RCC 7860 (cell line): ENCODE data around the gene ADSS1.

Experiments
- DNase-seq: peaks from one replicate; pipeline ENCODE4 v3.0.0-alpha.2; 2015; ENCODE audit warnings: low spot score
- FAIRE-seq: peaks from 2 replicates; lab custom pipeline; 2012; peaks lifted over from hg19 to GRCh38; lab: Jason Lieb, UNC

Gene ADSS1

DNA sequence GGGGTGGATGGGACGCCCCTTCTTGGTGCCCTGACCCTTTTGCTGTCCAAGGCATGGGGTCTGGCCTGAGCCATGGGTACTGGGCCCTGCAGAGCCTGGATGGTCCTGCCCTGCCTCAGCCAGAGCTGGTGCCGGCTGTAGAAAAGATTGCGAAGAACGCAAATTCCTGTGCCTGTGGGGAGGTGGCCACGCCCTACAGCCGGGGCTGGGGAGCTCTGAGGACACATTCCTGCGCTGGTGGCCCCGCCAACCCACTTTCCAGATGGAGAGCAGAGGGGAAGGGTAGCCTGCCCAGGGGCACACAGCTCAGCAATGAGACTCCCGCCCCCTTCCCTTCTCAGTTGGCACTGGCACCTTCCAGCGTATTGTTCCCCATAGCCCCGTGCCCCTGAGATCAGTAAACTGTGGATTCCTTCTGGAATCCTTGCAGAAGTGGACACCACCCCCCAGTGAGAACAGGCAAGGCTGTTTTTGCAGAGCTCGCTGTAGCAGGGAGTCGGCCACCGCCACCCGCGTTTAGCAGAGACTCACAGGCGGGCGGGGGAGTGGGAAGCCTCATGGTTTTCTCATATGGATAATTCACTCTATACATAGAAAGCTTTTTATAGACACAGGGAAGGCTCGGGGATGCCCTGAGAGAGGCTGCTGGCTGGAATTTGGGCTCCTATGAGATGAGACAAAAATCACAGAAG lies 26.0 kb upstream of the ADSS1 start:
- DNase-seq (no peak), FAIRE-seq (no peak)

DNA sequence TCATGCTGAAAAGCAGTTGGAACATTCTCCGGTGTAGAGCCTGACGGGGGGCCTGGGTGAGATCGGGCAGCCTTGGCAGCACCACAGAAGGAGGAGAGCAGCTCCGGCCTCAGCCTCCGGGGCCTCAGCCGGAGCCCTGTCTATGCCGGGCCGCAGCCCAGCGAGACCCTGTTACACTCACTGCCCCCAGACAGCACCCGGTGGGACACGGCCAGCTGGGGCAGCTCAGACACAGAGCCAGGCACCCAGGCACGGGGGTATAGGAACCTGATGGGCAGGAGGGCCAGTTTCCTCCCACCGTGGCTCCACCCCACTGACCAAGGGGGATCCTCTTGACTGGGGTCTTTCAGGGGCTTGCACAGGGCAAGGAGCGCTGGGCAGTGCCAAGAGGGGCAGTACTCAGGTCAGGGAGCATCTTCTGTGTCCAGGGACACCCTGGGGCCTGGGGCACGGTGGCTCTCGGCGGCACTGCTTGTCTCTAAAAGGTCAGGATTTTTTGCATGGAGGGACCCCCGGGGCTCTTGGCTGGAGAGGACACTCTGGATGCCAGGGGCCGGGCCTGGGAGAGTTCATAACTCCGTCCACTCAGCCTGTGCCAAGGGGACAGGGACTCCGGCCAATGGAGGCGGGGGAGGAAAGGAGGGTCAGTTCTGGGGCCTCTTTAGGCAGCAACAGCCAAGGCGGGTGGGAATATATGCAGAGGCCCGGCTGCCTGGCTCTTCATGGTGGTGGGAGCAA lies 25.2 kb upstream of the ADSS1 start:
- FAIRE-seq (no peak), DNase-seq (no peak)

DNA sequence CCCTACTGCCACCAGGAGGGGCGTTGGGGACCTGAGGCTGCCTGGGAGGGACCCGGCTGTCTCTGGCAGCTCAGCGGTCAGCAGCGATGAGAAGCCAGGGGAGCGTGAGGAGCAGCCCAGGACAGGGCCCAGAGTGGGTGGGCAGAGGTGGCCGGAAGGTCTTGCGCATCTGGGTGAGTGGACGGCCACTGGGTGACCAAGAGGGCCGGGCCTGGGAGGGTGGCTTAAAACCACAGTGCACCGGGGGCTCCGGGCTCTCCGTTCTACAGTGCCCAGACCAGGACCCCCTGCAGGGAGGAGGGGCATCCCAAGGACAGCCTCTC lies 24.6 kb upstream of the ADSS1 start:
- FAIRE-seq (no peak), DNase-seq (no peak)

DNA sequence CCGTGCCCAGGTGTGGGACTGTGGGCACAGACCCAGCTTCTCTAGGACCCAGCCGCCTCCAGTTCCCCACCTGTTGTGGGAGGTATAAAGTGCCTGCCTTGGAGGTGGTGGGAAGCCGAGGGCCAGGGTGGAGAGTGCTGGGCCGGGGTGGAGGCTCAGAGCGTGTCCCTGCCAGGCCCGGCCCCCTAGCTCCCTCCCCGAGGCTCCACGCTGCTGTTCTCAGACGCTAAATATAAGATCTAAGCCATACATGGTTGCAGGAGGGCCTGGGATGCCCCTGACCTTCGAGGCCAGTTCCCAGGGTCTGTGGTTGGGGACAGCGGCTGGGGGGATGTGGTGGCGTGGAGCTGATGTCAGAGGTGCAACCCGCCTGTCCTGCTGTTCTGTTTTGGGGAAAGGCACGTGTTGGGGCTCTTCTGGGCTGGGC lies 23.8 kb upstream of the ADSS1 start:
- no peak for DNase-seq

DNA sequence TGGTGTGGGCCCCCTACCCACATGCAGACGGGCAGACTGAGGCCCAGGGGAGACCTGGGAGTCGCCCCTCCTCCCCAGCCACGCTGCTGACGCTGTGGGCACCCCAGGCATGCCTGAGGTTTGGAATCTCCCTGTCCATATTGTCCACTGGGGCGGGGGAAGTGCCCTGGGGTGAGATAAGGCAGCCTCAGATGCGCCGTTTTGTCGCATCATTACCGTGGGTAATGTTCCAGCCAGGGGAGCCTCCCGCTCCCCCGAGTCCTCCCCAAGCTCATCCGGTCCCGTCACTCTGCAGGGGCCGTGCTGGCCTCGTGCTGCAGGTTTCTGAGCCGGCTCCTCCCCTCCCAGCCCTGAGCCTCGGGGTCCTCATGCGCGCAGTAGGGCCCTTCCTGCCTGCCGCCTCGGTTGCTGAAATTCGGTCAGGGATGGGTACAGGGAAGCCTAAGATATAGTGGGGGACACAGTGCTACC lies 23.2 kb upstream of the ADSS1 start:
- no peak for DNase-seq
- no peak for FAIRE-seq

More for the DNA sequence above, 23.8 kb upstream of the ADSS1 start:
- FAIRE-seq: no peak

DNA sequence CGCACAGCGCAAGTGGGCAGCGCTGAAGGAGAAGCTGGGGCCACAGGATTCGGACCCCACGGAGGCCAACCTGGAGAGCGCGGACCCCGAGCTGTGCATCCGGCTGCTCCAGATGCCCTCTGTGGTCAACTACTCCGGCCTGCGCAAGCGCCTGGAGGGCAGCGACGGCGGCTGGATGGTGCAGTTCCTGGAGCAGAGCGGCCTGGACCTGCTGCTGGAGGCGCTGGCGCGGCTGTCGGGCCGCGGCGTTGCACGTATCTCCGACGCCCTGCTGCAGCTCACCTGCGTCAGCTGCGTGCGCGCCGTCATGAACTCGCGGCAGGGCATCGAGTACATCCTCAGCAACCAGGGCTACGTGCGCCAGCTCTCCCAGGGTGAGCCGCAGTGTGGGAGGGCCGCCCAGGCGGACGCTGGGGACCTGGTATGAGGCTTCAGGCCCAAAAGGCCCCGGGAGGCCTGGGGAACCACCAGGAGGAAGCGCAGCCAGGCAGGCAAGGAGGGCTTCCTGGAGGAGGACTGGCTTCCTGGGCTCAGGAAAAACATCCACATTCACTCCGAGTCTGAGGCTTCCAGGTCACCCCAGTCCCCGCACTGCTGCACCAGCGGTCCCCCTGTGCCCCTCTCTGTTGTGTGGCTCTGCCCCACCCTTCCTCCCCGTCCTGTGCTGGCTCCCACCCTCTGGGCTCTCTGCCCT lies 22.5 kb upstream of the ADSS1 start:
- FAIRE-seq: no peak
- DNase-seq: no peak

DNA sequence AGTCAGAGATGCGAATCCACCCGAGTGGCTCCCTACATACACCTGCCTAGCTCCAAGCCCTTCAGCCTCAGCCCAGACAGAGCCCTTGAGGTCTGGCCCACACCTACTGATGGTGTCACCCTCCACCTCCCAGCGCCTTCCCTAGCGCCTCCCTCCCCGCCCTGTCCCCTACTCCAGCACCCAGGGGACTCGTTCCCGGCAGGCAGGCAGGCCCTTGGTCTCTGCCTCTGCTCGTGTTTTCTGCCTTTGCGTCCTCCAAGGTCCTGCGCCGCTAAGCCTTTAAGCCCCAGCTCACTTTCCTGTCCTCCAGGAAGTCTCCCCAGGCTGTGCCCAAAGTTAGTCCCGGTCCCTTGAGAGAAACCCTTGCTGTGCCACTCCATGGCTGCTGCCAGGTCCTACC lies 21.9 kb upstream of the ADSS1 start:
- DNase-seq: no peak

DNA sequence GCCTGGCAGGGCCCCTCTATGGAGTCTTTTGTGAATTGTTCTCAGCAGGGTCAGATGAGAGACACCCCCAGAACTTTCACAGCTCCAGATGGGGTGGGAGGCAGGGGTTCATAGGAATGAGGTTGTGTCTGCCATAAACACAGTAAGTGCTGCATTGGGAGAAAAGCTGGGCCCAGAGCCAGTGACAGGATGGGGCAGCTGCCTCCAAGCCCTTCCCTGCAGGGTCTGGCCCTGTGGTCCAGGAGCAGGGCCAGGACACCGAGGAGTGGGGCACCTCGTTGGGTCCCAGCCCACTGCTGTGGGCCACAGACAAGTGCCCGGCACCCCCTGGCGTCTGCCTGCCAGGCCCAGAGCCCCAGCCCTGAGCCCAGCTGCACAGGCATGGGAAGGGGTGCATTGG lies 21.4 kb upstream of the ADSS1 start:
- FAIRE-seq: no peak
- DNase-seq: no peak

More for the DNA sequence above, 21.9 kb upstream of the ADSS1 start:
- FAIRE-seq: no peak

DNA sequence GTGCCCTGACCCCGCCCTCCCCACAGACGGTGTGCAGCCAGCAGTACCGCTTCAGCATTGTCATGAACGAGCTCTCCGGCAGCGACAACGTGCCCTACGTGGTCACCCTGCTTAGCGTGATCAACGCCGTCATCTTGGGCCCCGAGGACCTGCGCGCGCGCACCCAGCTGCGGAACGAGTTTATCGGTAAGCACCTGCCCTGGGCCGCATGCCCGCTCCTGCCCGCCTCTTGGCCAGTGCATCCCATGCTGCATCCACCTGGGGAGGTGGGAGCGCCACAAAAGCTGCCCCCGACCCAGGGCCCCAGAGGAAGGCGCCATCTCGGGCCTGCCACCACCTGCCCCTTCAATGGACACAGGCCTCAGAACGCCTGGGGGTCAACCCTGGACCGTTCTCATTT lies 20.8 kb upstream of the ADSS1 start:
- DNase-seq (no peak), FAIRE-seq (no peak)

DNA sequence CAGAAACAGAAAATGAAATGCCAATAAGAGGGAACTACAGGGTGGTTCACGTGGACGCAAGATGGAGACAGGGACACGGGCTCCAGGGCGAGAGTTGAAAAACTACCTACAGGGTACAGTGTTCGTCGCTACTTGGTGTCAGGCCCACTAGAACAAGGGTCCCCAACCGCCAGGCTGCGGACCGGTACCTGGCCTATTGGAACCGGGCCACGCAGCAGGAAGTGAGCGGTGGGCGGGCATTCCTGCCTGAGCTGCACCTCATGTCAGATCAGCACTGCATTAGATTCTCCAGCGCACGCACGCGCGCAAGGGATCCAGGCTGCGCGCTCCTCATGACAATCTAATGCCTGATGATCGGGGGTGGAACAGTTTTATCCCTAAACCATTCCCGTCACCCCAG lies 19.8 kb upstream of the ADSS1 start:
- FAIRE-seq: no peak

DNA sequence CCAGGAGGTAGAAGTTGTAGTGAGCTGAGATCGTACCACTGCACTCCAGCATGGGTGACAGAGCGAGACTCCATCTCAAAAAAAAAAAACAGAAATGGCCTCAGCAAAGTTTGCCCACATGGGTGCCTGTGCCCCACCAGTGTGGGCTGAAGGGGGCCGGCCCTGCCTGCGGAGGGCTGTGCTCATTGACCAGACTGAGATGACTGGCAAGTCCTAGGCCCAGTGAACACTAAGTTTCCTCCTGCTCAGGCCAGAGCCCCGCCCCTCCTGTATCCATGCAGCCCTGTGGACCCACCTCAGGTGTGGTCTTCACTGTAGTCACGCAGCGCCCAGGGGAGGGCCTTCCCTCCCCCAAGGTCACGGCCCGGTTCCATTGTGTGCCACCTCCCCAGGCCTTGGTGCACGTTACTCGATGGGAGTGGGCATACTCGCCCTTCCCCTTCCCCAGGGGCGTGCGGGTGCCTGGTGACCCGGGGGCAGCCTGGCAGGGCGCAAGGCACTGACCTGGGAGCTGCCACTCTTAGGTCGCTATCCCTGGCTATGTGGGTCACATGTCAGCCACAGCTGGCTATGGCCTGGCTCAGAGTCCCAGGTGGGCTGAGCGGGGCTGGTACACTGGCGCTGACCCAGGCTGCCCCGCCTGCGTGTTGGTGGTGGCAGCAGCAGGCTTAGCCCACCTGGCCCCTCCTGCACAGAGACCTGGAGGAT lies 18.5 kb upstream of the ADSS1 start:
- no peak for DNase-seq
- no peak for FAIRE-seq

More for the DNA sequence above, 19.8 kb upstream of the ADSS1 start:
- DNase-seq: no peak

DNA sequence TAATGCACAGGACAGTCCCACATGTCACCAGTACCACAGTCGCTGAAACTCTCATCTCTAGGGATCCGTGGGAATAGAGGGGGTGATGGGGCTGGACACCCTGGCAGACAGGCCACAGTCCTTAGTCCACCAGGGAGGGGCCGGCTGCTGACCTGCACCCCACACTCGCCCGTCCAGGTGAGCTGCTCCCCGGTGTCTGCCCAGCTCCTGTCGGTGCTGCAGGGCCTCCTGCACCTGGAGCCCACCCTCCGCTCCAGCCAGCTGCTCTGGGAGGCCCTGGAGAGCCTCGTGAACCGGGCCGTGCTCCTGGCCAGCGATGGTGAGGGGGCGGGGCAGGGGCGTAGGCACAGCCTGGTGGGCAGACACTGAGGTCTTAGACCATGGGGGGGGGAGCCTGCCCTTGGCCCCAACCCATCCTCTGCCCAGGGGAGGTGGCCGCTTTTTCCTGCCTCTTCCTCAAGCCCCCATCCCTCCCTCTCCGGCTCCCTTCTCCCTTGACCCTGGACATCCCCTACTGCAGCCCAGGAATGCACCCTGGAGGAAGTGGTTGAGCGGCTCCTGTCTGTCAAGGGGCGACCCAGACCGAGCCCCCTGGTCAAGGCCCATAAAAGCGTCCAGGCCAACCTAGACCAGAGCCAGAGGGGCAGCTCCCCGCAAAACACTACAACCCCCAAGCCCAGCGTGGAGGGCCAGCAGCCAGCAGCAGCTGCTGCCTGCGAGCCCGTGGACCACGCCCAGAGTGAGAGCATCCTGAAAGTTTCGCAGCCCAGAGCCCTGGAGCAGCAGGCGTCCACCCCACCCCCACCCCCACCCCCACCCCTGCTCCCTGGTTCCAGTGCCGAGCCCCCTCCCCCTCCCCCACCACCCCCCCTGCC lies 17.1 kb upstream of the ADSS1 start:
- no peak for FAIRE-seq
- DNase-seq: no peak

DNA sequence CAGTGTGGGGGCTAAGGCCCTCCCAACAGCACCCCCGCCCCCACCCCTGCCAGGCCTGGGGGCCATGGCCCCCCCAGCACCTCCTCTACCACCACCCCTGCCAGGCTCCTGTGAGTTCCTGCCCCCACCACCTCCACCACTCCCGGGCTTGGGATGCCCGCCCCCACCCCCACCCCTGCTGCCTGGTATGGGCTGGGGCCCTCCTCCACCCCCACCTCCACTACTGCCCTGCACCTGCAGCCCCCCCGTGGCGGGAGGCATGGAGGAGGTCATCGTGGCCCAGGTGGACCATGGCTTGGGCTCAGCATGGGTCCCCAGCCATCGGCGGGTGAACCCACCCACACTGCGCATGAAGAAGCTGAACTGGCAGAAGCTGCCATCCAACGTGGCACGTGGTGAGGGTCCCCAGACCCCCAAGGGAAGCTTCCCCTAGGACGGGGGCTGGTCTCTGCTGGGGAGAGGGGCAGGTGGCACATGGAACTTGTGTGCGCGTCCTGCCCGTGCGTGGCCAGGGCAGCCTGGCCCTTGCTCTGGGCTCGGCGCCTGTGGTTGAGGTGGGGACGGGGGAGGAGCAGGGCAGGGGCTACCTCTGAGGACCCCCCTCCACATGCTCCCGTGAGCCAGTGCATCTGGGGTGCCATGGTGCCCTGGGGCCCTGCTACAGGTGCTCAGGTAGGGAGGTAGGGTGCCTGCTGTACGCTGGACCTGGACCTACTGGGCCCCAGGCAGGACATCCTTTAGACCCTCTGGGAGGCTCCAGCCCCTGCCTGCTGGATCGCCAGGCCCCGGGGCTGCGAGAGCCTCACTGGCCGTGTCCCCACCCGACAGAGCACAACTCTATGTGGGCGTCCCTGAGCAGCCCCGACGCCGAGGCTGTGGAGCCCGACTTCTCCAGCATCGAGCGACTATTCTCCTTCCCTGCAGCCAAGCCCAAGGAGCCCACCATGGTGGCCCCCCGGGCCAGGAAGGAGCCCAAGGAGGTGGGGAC lies 16.1 kb upstream of the ADSS1 start:
- DNase-seq (no peak), FAIRE-seq (no peak)

DNA sequence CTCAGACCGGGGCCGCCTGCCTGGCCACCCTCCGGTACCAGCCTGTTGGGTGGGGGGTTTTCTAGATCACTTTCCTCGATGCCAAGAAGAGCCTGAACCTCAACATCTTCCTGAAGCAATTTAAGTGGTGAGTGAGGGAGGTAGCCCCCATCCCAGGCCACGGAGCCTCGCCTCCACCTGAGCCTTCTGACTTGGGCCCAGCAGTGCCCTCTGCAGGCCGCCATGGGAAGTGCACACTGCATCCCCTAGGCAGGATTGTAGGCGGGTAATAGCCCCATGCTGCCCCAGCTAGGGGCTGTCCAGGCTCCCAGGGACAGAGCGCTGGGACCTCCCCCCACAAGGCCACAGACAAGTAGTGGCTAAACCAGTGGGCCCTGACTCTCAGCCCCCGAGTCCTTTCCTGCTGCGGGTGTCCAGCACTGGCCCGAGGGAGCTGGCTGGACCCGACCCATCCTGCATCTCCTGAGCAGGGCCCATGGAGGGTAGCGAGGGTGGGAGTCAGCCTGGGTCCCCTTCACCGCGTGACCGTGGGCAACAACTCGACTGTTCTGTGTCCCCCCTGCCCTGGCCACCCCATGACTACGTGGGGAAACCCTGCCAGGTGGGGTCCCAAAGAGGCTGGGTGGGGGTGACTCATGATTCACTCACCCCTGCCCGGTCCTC lies 15.3 kb upstream of the ADSS1 start:
- FAIRE-seq (no peak), DNase-seq (no peak)

DNA sequence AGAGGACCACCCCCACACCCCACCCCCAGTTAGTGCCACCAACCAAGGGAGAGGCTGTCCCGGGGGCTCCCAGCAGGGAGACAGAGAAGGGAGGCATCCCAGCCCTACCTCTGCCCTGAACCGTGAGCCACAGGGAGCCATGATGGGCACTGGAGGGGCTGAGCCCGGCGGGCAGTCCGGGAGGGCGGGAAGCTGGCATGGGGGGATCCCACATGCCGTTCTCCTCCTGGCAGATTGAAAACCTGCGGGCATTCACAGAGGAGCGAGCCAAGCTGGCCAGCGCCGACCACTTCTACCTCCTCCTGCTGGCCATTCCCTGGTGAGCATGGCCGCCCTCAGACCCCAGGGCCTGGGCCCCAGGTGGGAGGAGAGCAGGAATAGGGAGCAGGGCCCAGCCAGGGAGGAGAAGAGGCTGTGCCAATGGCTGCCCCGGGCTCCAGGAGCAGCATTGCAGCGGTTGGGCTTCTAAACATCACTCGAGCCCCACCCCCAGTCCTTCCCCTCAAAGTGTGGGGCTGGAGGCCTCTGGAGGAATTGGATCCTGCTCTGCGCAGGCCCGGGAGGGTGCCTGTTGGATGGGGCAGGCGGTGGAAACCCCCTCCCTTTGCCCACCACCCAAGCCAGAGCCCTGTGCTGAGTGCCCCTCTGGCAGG lies 14.5 kb upstream of the ADSS1 start:
- FAIRE-seq (no peak), DNase-seq (no peak)

DNA sequence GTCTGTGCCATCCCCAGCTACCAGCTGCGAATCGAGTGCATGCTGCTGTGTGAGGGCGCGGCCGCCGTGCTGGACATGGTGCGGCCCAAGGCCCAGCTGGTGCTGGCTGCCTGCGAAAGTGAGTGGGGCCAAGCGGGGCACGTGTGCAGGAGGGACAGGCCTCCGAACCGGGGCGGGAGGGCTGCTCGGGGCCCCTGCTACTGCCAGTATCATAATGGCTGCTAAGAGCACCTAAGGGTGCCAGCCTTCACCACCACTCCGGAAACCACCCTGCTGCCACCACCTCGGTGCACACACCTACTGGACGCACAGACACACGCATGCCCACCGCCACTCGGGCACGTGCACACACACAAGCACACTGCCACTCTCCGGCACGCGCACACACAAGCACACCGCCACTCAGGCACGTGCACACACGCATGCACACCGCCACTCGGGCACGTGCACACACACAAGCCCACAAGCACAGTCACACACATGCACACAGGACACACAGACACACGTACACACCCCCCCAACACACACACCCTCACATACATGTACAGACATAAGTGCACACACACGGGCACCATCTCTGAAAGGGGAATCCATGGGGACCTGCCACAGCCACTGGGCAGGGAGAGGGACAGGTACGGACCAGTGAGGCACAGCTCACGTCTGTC lies 13.8 kb upstream of the ADSS1 start:
- FAIRE-seq: no peak
- no peak for DNase-seq

DNA sequence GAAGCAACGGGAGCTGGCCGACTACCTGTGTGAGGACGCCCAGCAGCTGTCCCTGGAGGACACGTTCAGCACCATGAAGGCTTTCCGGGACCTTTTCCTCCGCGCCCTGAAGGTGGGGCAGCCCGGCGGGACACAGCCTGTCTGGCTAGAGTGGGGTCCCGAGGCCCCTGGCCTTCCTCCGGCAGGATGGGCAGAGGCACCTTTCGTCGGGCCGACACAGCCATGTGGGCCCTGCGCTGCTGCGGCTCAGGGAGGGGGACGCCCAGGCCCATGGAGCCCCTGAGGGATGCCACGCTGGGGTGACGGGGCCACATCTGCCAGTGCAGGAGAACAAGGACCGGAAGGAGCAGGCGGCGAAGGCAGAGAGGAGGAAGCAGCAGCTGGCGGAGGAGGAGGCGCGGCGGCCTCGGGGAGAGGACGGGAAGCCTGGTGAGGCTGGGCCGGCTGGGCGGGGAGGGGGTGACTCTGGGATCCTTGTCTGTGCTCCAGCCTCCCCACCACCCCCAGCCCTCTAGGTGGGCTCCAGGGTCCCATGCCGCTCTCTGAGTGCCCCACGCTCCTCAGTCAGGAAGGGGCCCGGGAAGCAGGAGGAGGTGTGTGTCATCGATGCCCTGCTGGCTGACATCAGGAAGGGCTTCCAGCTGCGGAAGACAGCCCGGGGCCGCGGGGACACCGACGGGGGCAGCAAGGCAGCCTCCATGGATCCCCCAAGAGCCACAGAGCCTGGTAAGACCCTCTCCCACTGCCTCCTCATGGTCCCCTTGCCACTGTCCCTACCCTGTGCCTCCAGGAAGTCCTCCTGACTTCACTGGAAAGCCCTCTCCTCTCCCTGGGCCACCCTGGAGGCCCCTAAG lies 10.9 kb upstream of the ADSS1 start:
- no peak for FAIRE-seq
- DNase-seq: no peak
